HG03097 (cell line): Measurements from ENCODE around the gene LRP11.
"Not testable (repeated sequence)": the region's sequence is repeated elsewhere in the genome, so short reads cannot be mapped to it uniquely, and the experiment has no call there.

ENCODE experiments used
- ATAC-seq: cut with Tn5 transposase; IDR thresholded peaks from one replicate; pipeline ENCODE4 v1.9.1; 2021; ENCODE audit not compliant: unreplicated experiment, low FRiP score

LRP11 gene, protein sequence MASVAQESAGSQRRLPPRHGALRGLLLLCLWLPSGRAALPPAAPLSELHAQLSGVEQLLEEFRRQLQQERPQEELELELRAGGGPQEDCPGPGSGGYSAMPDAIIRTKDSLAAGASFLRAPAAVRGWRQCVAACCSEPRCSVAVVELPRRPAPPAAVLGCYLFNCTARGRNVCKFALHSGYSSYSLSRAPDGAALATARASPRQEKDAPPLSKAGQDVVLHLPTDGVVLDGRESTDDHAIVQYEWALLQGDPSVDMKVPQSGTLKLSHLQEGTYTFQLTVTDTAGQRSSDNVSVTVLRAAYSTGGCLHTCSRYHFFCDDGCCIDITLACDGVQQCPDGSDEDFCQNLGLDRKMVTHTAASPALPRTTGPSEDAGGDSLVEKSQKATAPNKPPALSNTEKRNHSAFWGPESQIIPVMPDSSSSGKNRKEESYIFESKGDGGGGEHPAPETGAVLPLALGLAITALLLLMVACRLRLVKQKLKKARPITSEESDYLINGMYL

DNA sequence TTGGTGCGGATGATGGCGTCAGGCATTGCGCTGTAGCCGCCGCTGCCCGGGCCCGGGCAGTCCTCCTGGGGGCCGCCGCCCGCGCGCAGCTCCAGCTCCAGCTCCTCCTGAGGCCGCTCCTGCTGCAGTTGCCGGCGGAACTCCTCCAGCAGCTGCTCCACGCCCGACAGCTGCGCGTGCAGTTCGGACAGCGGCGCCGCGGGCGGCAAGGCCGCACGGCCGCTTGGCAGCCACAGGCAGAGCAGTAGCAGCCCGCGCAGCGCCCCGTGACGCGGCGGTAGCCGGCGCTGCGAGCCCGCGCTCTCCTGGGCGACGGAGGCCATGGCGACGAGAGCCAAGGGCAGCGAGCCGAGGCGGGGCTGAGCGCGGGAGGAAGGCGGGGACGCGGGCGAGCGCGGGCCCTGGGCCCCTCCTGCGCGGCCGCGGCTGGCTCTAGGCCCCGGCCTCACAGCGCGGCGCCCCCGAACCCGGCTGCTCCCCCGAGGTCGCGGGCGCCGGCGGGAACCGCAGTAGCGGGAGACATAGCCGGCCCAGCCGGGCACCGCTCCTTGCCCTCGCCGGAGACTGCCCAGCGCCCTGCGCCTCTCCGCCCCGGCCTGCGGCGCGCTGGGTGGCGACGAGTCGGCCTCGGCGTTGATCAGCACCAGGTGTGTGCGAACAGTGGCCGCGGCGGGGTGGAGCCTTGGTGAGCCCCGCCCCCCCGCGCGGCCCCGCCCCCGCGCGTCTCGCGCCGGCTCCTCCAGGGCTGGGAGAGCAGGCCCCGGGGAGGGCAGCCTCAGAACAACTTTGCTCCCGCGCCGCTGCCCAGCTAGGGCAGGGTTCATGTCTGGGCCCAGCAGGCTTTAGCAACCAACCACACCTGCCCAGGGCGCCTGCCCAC, at the start of gene LRP11:
Gene LRP11 (minus strand): TSS at position 662 of the 880 bp plus-strand sequence. CDS start 339 bp downstream, at position 323.
- no peak for ATAC-seq

DNA sequence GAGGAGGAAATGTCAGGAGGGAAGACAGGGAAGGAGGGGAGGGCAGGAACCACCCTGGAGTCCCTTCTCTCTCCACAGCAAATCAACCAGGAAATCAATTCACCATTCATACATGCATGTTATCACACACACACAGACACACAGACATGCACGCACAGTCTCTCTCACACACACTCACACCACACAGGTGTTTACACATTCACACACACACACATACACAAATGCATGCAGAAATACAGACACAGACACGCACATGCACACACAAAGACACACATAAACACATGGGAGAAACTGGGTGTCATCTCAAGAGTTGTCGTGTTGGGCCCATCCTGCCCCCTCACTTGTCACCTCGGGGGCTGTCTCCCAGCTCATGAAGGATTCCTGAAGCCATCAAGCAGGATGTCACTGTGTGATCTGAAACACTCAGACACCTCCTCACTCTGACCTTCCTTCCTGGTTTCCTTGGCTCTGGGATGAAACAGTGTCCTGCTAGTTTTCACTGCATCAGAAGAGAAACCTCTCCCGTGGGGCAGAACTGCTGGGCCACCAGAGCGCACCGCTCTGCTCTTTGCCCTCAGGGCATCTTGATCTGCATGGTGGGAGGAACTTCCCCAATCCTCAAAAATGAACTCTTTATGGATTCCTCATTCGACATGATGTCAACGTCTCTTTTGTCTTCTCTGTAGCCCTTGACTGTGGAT, 49.5 kb upstream of the LRP11 start:
- ATAC-seq = no peak

DNA sequence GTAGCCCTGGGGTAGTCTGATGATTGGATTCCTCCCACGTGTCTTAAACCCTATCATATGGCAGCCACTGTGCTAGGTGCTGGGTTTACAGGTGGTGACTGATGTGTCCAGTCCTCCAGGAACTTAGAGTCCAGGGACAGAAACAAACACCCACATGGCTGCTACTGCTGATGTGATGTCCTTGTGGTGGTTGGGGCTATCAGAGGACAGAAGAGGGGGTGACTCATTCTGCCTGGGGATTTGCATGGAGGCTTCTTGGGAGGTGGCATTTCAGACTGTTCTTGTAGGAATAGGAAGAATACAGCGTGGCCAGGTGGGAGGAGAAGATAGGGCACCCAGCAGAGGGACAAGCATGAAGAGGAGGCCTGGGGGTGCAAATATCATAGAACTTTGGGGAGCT, 48.9 kb upstream of the LRP11 start:
- no peak for ATAC-seq

DNA sequence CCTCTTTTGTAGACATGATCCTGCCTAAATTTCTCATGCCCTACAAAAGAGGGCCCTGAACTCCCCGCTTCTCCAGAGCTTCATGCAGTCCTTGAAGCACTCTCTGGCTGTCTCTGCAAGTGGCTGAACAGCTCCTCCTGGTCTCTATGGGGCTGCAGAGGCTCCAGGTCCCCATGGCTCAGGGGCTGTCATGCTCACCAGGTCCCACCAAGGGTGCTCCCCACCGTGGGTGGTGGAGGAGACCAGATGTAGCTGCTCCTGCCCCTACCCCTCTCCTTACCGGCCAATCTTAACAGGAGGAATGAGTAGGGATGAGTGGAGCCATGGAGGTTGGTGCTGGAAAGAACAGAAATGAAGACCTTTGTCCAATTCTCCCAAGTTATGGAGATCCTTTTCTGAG, 48.5 kb upstream of the LRP11 start:
- not testable (repeated sequence) for ATAC-seq

DNA sequence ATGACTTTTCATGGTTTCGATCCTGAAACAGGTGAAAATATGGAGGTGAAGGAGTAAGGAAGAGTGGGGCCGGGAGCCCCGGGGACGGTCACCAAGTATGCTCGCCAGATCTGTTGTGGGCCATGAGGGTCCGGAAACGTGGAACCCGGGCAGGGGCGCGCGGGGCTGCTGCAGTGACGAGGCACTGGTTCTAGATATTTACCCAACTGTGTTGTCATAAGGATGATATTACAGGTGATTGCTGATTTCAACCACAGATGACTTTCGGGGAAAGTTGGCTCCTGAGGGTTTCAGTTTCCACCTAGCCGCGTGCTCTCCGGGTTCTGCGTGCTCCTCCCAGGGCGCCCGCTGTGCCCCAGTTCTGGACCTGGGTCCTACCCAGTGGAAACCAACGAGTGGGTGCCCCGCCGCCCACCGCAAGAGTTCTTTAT, 46.6 kb upstream of the LRP11 start:
- ATAC-seq = no peak

DNA sequence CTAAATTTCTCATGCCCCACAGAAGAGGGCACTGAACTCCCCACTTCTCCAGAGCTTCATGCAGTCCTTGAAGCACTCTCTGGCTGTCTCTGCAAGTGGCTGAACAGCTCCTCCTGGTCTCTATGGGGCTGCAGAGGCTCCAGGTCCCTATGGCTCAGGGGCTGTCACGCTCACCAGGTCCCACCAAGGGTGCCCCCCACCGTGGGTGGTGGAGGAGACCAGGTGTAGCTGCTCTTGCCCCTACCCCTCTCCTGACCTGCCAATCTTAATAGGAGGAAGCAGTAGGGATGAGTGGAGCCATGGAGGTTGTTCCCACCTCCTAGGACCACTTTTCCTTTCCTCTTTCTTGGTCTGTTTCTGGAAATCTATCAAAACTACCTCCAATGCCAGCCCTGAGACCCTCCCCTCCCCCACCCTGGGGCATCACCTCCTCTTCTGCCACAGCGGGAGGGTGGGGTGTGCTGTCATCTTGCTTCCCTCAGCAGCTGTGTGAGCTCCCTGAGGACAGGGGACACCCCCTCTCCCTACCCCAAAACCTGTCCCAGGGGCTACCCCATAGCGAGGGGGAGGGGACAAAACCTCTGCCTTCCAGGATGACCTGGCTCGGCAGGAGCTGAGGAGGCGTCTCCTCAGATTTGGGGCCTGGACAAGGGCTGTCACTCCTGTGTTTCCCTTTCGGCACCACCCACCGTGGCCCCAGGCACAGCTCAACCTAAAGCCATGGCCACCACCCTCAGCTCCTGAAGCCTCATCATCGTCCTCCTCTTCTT, 45.7 kb upstream of the LRP11 start:
- no peak for ATAC-seq

DNA sequence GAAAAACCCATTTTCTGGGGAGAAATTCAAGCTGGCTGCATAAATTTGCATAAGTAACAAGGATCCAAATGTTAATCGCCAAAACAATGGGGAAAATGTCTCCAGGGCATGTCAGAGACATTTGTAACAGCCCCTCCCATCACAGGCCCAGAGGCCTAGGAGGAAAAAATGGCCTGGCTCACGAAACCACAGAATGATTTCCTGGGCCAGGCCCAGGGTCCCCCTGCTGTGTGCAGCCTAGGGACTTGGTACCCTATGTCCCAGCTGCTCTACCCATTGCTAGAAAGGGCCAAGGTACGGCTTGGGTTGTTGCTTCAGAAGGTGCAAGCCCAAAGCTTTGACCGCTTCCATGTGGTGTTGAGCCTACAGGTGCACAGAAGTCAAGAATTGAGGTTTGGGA, 44.3 kb upstream of the LRP11 start:
- not testable (repeated sequence) for ATAC-seq

DNA sequence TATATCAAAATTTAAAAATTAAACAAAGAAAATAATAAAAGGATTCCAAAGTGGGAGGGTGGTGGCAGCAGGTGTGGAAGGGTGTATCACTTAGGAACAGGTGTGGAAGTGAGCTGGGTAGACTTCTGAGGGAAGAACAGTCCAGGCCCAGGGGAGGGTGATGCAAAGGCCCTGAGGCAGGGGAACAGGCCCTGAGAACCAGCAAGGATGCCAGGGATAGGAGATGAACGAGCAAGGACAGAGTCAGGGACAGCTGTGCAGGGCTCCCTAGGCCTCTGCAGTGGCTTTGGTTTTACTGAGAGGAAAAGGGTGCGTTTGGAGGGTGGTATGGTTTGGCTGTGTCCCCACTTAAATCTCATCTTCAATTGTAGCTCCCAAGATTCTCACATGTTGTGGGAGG, 43.2 kb upstream of the LRP11 start:
- ATAC-seq = no peak

DNA sequence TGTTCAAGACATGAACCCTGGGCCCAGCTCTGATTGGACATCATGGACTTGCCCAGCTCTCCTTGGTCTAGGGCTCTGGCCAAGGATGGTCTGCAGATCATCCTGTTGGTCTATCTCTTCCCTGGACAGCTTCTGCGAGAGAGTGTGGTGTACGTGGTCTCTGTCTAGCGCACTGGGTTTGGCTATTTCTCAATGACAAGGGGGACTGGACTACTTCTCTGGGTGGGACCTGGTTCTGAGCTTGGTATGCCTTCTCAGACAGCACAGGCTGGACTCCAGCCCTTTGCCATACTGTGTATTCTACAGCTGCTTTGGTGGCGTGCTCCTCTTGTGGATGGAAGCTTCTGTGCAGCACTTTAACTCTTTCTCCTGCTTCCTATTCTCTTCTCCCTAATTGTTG, 42.2 kb upstream of the LRP11 start:
- ATAC-seq = no peak

DNA sequence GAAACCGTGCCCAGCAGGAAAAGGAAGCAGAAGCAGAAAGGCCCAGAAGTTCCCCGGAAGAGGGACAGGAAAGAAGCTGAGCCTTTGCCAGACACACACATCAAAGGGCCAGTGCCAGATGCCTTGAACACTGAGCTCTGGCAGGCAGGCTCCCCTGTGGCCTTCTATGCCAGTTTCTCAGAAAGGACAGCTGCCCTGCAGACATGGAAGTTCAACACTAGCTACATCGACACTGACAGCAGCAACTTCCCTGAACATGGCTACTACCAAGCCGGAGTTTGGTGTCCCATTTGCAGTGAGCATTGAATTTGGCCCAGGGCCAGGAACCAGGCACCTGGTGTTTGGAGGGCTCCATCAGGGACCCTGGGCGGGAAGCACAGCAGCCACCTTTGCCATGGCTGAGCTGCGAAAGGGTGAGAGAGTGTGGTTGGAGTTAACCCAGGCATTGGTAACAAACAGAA, 41.8 kb upstream of the LRP11 start:
- ATAC-seq = no peak

DNA sequence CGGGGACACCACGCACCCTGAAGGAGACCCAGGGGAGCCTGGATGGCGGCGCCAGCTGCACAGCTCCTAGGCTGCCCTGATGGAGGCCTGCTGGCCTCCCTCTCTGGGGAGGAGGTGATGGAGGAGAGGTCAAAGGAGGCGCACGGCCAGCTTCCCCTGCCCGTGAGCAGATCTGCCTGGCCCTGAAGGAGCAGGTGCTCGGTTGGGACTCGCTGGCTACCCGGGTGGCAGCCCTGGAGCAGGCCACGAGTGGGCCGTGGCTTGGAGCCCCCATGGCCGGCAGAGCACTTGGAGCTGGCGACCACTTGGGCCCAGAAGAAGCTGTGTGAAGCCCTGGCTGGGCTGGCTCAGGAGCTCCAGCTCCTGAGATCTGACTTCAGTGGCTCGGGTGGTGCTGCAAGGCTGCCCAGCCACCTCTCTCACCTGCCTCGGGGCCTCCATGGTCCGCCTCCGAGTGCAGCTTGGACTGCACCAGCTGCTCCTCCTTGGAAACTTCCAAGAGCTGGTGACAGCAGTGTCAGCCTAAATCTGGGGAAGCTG, 41.3 kb upstream of the LRP11 start:
- ATAC-seq = no peak

DNA sequence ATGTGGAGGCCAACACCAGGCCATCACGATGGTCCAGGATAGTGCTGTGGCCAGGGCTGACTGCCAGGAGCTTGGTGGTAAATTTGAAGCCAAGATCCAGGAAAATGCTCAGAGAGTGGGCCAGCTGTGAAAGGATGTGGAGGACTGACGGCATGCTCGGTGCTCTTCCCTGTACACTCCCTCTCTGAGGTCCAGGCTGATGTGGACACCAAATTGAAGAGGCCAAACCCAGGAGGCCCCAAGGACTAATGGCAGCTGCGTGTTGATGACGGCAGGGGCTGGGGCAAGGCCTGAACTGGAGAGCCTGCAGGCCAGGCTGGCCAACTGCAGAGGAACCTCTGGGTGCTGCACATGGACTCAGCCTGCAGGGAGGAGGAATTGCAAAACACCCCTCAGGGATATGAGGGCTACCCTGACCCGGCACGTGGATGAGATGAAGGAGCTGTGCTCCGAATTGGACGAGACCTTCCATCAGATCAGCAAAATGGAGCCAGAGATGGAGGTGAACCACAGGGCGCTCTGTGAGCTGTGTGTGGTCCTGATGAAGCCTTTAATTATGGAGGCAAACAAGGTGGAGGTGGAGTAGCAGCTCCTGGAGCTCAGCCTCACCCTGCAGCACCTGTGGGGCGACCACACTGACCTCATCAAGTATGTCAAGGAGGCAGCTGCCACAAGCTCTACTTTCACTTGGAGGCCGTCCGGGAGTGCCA, 40.7 kb upstream of the LRP11 start:
- ATAC-seq = no peak

DNA sequence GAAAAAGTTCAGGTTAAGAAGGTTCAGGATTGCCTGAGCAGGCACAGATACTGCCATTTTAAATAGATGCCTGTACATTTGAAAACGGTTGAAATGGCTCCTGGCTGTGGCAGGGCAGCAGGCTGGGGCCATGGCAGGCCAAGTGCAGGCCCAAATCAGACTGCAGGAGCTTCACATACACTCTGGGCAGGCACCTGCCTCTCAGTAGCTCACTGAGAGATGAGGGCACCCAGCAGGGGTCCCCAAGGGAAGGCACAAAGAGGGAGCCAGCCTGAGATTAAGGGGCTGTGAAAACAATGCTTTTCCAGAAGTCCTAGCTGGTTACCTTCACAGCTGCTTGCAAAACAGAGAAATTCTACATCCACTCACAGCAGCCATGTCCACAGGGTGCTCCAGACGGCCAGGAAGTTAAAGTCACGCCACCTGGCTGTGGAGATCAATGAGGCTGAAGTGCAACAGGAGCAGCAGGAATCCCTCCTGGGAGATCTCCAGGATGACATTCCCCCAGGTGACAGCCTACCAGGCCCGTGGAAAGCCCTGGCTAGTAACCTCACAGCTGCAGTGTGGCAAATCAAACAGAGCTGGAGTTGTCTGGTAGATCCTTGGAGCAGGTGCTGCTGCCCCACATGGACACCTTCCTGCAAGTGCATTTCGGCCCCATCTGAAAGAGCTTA, 39.9 kb upstream of the LRP11 start:
- ATAC-seq = no peak

DNA sequence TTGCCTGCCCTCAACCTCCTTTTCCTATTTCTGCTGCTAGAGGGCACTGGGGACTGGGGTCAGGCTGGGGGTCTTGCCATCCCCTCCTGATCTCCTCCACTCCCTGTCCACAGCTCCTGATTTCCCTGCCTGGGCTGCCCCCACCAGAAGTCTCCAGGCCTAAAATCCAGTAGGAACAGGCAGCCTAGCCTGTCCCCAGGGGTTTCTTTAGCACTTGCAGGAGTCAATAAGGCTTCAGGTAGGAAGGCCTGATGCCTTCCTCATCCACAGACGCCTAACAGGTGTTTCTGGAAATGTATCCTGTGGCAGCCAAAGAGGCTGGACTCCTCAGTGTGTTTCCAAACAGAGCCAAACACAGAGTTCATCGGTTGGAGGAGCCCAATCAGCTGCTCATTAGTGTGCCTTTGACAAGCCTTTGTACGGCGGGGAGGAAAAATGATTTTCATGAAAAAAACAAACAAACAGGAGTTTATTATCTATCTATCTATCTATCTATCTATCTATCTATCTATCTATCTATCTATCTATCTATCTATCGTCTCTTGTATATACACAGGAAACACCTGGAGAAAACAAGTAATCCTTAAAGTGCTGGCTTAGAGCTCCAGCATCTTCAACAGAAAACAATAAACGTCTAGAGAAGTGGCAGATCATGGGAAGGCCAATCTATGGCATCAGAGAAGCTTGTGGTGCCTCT, 37.4 kb upstream of the LRP11 start:
- ATAC-seq = no peak

DNA sequence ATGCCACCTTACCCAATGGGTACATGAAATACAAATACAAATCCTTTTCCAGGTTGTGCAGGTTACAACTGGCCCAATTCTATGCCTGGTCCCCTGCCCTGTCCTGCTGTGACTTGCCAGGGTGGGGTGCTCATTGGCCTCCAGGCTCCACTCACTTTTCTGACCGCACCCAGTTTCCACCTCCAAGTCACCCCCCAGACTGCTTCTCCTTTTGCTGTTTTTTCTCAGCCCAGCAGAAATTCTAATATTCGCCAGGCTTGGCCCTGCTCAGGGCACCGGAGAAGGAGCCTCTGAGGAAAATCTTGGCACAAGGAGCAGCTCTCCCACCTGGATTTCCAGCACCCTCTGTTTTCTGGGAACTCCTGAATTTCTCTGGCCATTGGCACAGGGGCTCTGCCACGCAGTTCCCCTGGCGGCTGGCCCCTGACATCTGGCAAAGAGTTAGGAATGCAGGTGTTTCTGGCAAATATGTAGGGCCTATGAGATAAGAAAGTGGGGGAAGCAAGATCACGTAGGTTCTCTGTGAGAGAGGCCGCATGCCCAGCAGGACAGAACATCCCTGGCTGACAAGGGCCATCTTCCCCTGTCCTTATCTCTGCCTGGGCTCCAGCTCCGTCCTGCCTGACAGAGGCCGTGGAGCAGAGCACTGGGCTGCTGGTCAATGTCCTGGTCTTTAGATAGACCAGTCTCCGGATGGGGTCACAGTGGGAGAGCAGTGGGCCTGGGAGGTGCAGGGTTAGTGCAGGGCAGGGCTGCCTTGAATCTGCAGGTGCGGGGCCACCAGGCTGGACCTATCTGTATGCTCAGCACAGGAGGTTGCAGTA, 36.7 kb upstream of the LRP11 start:
- no peak for ATAC-seq

DNA sequence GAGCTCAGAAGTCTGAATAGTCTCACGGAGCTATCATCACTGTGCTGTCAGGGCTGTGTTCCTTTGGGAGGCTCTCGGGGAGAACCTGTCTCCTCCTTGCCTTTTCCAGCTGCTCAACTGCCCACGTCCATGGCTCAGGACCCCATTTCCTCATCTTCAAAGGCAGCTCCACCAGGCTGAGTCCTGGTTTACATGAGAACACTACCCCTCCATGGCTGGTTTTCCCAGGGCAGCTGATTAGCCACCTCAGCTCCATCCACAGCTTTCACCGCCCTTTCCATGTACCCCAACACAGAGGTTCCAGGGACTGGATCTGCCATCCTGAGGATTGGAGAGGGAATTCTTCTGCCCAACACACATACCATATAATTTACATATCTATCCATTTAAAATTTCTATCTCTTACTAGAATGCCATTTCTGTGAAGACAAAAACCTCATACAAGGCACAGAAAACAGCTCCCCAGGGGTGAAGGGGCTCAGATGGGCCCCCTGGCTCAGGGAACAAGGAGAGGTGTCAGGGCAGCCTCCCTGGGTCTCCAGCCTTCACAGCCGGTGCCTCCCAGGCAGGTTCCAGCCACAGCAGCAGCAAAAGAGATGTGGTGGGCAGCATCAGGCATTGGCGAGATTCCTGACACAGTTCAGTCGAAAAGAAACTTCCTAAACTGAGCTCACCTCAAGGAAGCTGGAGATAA, 35.9 kb upstream of the LRP11 start:
- ATAC-seq = no peak

DNA sequence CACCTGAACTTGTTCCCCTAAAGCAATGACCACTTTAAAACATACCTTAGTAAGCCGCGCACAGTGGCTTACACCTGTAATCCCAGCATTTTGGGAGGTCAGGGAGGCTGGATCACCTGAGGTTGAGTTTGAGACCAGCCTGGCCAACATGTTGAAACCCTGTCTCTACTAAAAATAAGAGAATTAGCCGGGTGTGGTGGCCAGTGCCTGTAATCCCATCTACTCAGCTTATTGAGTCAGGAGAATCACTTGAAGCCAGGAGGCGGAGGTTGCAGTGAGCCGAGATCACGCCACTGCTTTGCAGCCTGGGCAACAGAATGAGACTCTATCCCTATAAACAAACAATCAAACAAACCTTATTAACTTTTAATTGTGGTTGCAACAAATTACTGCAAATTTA, 35.3 kb upstream of the LRP11 start:
- ATAC-seq = no peak
